Neutrophil (primary cell): Measurements from ENCODE around the gene PCDHGC5.

Experiments
- H3K27ac ChIP-seq: fragments of 200-600 bp; sonication (generic); 2 replicates; pipeline ENCODE4 v1.5.1; 2016; ENCODE audit warnings: mild to moderate bottlenecking, moderate library complexity
- H3K27me3 ChIP-seq: fragments of 200-600 bp; sonication (generic); 2 replicates; pipeline ENCODE4 v1.6.0; 2016; ENCODE audit warnings: mild to moderate bottlenecking
- H3K36me3 ChIP-seq: fragments of 200-600 bp; sonication (generic); 2 replicates; pipeline ENCODE4 v1.5.1; 2017
- H3K4me1 ChIP-seq, 2 experiments: fragments of 200-600 bp in 1 of 2; sonication (generic) in 1 of 2; 1 replicate in 1 of 2; 2 replicates in 1 of 2; pipeline versions ENCODE4 v1.5.1 to v1.6.1; 2013 to 2016; ENCODE audit warnings: low read depth in 1 of 2, low read length in 1 of 2, mild to moderate bottlenecking in 1 of 2, moderate library complexity in 1 of 2; ENCODE audit not compliant: control insufficient read depth in 1 of 2, insufficient read depth in 1 of 2
- H3K4me3 ChIP-seq, 2 experiments: fragments of 200-600 bp in 1 of 2; sonication (generic) in 1 of 2; 1 replicate in 1 of 2; 2 replicates in 1 of 2; pipeline ENCODE4 v1.5.1; 2013 to 2016; ENCODE audit warnings: low read depth in 1 of 2, low read length in 1 of 2, mild to moderate bottlenecking in 1 of 2, moderate library complexity in 1 of 2
- H3K9me3 ChIP-seq: fragments of 200-600 bp; sonication (generic); 2 replicates; pipeline ENCODE4 v1.5.1; 2016
- TF ChIP-seq, protein P1 (sequence below): fragments of 200-600 bp; sonication (generic); IDR thresholded peaks from 2 replicates; pipeline ENCODE4 v1.5.1; 2016; ENCODE audit warnings: antibody characterized with exemption

PCDHGC5 gene

DNA sequence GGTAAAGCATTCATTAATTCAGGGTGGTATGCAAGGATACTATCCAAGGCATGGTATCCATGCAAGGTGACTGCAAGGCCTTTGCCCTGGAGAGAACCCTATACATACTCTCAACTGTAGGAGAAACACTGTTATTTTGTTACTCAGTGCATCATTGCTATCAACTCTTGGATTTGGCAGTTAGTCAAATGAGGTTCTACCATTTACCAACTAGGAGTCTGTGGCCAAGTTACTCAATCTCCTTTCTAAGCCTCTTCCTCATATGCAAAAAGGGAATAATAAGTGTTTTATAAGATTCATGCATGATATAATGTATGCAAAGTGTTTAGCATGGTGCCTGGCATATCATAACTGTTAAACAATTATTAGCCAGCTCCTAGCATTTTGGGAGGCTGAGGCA, 9.1 kb upstream of the PCDHGC5 start:
- Histone ChIP-seq H3K27ac (no peak overlapping the region), H3K27me3 (peaks cover 100% of the 10 kb centered on the region), H3K36me3 (no peaks in the 10 kb centered on the region), H3K9me3 (no peaks in the 10 kb centered on the region), H3K4me1 (peaks cover 16 to 17% of the 10 kb centered on the region in 2 experiments), H3K4me3 (no peak overlapping the region)
- TF ChIP-seq, protein P1, sequence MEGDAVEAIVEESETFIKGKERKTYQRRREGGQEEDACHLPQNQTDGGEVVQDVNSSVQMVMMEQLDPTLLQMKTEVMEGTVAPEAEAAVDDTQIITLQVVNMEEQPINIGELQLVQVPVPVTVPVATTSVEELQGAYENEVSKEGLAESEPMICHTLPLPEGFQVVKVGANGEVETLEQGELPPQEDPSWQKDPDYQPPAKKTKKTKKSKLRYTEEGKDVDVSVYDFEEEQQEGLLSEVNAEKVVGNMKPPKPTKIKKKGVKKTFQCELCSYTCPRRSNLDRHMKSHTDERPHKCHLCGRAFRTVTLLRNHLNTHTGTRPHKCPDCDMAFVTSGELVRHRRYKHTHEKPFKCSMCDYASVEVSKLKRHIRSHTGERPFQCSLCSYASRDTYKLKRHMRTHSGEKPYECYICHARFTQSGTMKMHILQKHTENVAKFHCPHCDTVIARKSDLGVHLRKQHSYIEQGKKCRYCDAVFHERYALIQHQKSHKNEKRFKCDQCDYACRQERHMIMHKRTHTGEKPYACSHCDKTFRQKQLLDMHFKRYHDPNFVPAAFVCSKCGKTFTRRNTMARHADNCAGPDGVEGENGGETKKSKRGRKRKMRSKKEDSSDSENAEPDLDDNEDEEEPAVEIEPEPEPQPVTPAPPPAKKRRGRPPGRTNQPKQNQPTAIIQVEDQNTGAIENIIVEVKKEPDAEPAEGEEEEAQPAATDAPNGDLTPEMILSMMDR, result no peak

- TF ChIP-seq, protein P1, result no peak
- Histone ChIP-seq H3K27ac (no peak overlapping the region), H3K4me3 (no peak overlapping the region), H3K36me3 (no peaks in the 10 kb centered on the region), H3K4me1 (no peaks in the 10 kb centered on the region), H3K27me3 (peaks cover 100% of the 10 kb centered on the region), H3K9me3 (no peaks in the 10 kb centered on the region)
Observed at GRCh38 chr5:141483902-141484301, 5.0 kb upstream of the PCDHGC5 start.

- no peak overlapping the region for H3K27ac ChIP-seq
- peaks cover 100% of the 10 kb centered on the region for H3K27me3 ChIP-seq
- no peaks in the 10 kb centered on the region for H3K4me1 ChIP-seq
- H3K4me3 ChIP-seq, result no peak overlapping the region
- H3K9me3 ChIP-seq, result no peaks in the 10 kb centered on the region
- TF ChIP-seq, protein P1, result no peak
- no peaks in the 10 kb centered on the region for H3K36me3 ChIP-seq
Observed at GRCh38 chr5:141484310-141484640, 4.6 kb upstream of the PCDHGC5 start.

GRCh38 chr5:141484641-141485311, 4.1 kb upstream of the PCDHGC5 start, which contains the start of gene PCDHGC4:
Gene PCDHGC4 (plus strand): TSS chr5:141485030. CDS start chr5:141485174, 144 bp downstream.
- TF ChIP-seq, protein P1, result no peak
- H3K27me3 ChIP-seq, result peaks cover 100% of the 10 kb centered on the region
- no peaks in the 10 kb centered on the region for H3K4me1 ChIP-seq
- no peak within 1 kb of the TSS for H3K27ac ChIP-seq
- no peaks in the 10 kb centered on the region for H3K36me3 ChIP-seq
- H3K9me3 ChIP-seq, result no peaks in the 10 kb centered on the region
- no peak within 1 kb of the TSS for H3K4me3 ChIP-seq

DNA sequence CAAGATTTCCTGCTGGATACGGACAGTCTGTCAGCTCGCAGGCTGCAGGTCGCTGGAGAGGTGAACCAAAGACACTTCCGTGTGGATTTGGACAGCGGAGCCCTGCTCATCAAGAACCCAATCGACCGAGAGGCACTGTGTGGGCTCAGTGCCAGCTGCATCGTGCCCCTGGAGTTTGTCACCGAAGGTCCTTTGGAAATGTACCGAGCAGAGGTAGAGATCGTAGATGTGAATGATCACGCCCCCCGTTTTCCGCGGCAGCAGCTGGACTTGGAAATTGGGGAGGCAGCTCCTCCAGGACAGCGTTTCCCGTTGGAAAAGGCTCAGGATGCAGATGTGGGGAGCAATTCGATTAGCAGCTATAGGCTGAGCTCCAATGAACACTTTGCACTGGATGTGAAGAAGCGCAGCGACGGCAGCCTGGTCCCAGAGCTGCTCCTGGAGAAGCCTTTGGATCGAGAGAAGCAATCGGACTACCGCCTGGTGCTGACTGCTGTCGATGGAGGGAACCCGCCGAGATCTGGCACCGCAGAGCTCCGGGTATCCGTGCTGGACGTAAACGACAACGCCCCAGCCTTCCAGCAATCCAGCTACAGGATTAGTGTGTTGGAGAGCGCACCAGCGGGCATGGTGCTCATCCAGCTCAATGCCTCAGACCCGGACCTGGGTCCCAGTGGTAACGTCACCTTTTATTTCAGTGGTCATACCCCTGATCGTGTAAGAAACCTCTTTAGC, 3.4 kb upstream of the PCDHGC5 start:
- Histone ChIP-seq H3K27me3 (peaks cover 100% of the 10 kb centered on the region), H3K4me3 (no peak overlapping the region)

More for the DNA sequence above, 3.4 kb upstream of the PCDHGC5 start:
- no peaks in the 10 kb centered on the region for H3K9me3 ChIP-seq
- H3K36me3 ChIP-seq, result no peaks in the 10 kb centered on the region
- H3K27ac ChIP-seq, result no peak overlapping the region
- no peaks in the 10 kb centered on the region for H3K4me1 ChIP-seq
- TF ChIP-seq, protein P1, result no peak
